Neural cell (in vitro differentiated cells): ENCODE data around the gene JHY.

Source experiments
- EP300 ChIP-seq: fragments of 450-650 bp; conservative IDR thresholded peaks from 2 replicates; pipeline ENCODE4 v1.6.1; 2014; ENCODE audit warnings: antibody characterized with exemption, mild to moderate bottlenecking, moderate library complexity; ENCODE audit not compliant: poor library complexity, severe bottlenecking
- EZH2 ChIP-seq: fragments of 200-600, 300-800 bp; shearing (Covaris generic), sonication (generic); IDR thresholded peaks from 2 replicates; pipeline ENCODE4 v1.6.1; 2014; ENCODE audit warnings: antibody characterized with exemption, low read length, borderline replicate concordance, mild to moderate bottlenecking; ENCODE audit not compliant: insufficient read depth, poor library complexity, severe bottlenecking
- MXI1 ChIP-seq: fragments of 450-650 bp; conservative IDR thresholded peaks from 2 replicates; pipeline ENCODE4 v1.6.1; 2014; ENCODE audit warnings: antibody characterized with exemption, mild to moderate bottlenecking; ENCODE audit not compliant: poor library complexity, severe bottlenecking
- POLR2AphosphoS5 ChIP-seq: IDR thresholded peaks from 2 replicates; pipeline ENCODE4 v1.6.1; 2012
- RAD21 ChIP-seq: fragments of 450-650 bp; conservative IDR thresholded peaks from 2 replicates; pipeline ENCODE4 v1.6.1; 2014; ENCODE audit warnings: antibody characterized with exemption, mild to moderate bottlenecking, moderate library complexity
- SMC3 ChIP-seq: fragments of 450-650 bp; conservative IDR thresholded peaks from 2 replicates; pipeline ENCODE4 v1.6.1; 2014; ENCODE audit warnings: antibody characterized with exemption, mild to moderate bottlenecking, moderate library complexity; ENCODE audit not compliant: poor library complexity
- TAF1 ChIP-seq: IDR thresholded peaks from 2 replicates; pipeline ENCODE4 v1.6.1; 2012; ENCODE audit warnings: low read depth
- TF ChIP-seq, protein P1 (sequence below): fragments of 450-650 bp; IDR thresholded peaks from 2 replicates; pipeline ENCODE4 v1.5.1; 2014; ENCODE audit warnings: antibody characterized with exemption, mild to moderate bottlenecking, moderate library complexity; ENCODE audit not compliant: poor library complexity, severe bottlenecking
- TF ChIP-seq, protein P2 (sequence below): IDR thresholded peaks from 2 replicates; pipeline ENCODE4 v1.6.1; 2012; ENCODE audit warnings: borderline replicate concordance

GRCh38 chr11:122864386-122865115 is 18.0 kb upstream of the JHY start:
- TF ChIP-seq MXI1 = no peak
- TF ChIP-seq POLR2AphosphoS5 = no peak
- TF ChIP-seq, protein P1, sequence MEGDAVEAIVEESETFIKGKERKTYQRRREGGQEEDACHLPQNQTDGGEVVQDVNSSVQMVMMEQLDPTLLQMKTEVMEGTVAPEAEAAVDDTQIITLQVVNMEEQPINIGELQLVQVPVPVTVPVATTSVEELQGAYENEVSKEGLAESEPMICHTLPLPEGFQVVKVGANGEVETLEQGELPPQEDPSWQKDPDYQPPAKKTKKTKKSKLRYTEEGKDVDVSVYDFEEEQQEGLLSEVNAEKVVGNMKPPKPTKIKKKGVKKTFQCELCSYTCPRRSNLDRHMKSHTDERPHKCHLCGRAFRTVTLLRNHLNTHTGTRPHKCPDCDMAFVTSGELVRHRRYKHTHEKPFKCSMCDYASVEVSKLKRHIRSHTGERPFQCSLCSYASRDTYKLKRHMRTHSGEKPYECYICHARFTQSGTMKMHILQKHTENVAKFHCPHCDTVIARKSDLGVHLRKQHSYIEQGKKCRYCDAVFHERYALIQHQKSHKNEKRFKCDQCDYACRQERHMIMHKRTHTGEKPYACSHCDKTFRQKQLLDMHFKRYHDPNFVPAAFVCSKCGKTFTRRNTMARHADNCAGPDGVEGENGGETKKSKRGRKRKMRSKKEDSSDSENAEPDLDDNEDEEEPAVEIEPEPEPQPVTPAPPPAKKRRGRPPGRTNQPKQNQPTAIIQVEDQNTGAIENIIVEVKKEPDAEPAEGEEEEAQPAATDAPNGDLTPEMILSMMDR = no peak
- TF ChIP-seq TAF1 = no peak
- no peak for TF ChIP-seq EP300
- no peak for TF ChIP-seq EZH2
- TF ChIP-seq, protein P2, sequence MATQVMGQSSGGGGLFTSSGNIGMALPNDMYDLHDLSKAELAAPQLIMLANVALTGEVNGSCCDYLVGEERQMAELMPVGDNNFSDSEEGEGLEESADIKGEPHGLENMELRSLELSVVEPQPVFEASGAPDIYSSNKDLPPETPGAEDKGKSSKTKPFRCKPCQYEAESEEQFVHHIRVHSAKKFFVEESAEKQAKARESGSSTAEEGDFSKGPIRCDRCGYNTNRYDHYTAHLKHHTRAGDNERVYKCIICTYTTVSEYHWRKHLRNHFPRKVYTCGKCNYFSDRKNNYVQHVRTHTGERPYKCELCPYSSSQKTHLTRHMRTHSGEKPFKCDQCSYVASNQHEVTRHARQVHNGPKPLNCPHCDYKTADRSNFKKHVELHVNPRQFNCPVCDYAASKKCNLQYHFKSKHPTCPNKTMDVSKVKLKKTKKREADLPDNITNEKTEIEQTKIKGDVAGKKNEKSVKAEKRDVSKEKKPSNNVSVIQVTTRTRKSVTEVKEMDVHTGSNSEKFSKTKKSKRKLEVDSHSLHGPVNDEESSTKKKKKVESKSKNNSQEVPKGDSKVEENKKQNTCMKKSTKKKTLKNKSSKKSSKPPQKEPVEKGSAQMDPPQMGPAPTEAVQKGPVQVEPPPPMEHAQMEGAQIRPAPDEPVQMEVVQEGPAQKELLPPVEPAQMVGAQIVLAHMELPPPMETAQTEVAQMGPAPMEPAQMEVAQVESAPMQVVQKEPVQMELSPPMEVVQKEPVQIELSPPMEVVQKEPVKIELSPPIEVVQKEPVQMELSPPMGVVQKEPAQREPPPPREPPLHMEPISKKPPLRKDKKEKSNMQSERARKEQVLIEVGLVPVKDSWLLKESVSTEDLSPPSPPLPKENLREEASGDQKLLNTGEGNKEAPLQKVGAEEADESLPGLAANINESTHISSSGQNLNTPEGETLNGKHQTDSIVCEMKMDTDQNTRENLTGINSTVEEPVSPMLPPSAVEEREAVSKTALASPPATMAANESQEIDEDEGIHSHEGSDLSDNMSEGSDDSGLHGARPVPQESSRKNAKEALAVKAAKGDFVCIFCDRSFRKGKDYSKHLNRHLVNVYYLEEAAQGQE = no peak
- no peak for TF ChIP-seq RAD21
- TF ChIP-seq SMC3 = no peak
